Thyroid gland (tissue), 4 donors: ENCODE results near the gene ALG5. TPM values are rescaled to one million over a fixed set of nuclear protein-coding genes. Genes with fewer than 3 reads are reported as not detected.

Source experiments
- DNase-seq, 2 donors: peaks; one replicate each; pipeline ENCODE4 v3.0.0-alpha.2; 2019
- H3K27ac ChIP-seq, 3 donors: fragments of 200-600 bp; sonication (generic); 1 replicate in 2 of 3; 2 replicates in 1 of 3; pipeline ENCODE4 v1.5.1; 2016 to 2019; ENCODE audit warnings: mild to moderate bottlenecking in 1 of 3, moderate library complexity in 1 of 3
- H3K27me3 ChIP-seq: fragments of 200-600 bp; sonication (generic); one replicate; pipeline ENCODE4 v1.5.1; 2019
- H3K36me3 ChIP-seq, 2 donors: fragments of 200-600 bp; sonication (generic); one replicate each; pipeline ENCODE4 v1.5.1; 2016 to 2019
- H3K4me1 ChIP-seq, 2 donors: fragments of 200-600 bp; sonication (generic); one replicate each; pipeline ENCODE4 v1.5.1; 2017 to 2019
- H3K4me3 ChIP-seq, 3 donors: fragments of 200-600 bp; sonication (generic); replicated peaks in 1 of 3; 1 replicate in 2 of 3; 2 replicates in 1 of 3; pipeline ENCODE4 v1.5.1; 2016; ENCODE audit warnings: mild to moderate bottlenecking in 1 of 3
- H3K9me3 ChIP-seq: fragments of 200-600 bp; sonication (generic); one replicate; pipeline ENCODE4 v1.5.1; 2017
- CTCF ChIP-seq, 6 experiments: fragments of 200-600 bp in 3 of 6; fragments of 450-650 bp in 3 of 6; sonication (generic) in 3 of 6; IDR thresholded peaks; one replicate each; pipeline ENCODE4 v1.5.1; 2016 to 2019; ENCODE audit warnings: antibody characterized with exemption in 6 of 6, mild to moderate bottlenecking in 2 of 6, inconsistent platforms in 1 of 6, moderate library complexity in 1 of 6
- POLR2A ChIP-seq, 2 donors: fragments of 450-650 bp; IDR thresholded peaks; one replicate each; pipeline ENCODE4 v1.6.1; 2017; ENCODE audit warnings: antibody characterized with exemption in 2 of 2, mild to moderate bottlenecking in 2 of 2, moderate library complexity in 1 of 2
- WGBS, 2 donors: methylation state at CpG; one replicate each; pipeline ENCODE4 v1.1.5; 2017; 5-methylcytosine and 5-hydroxymethylcytosine counted together
- intact Hi-C: fragments of 100-400 bp; cut with DNase I; formaldehyde crosslinking; loops from one replicate; pipeline ENCODE4 v1.15.1; 2023
- total RNA-seq, 4 donors: library from RNA; depleted of rRNA; stranded (reverse); fragments of >200 nt; gene quantifications; one replicate each; pipeline ENCODE4 v1.2.3, GENCODE V29; 2016

ALG5 gene
- total RNA-seq, 4 donors from 2014 or later = 41.4 to 74.1 (median 70.0) TPM

GRCh38 chr13:36924001-36924400 is 75.1 kb downstream of the ALG5 start:
- no peak for TF ChIP-seq CTCF (IDR thresholded peaks at IDR 0.05)
- TF ChIP-seq POLR2A (IDR thresholded peaks at IDR 0.05) = no peak
- Histone ChIP-seq H3K4me3 (no peak overlapping the region), H3K27ac (no peak overlapping the region), H3K4me1 (peaks cover 0 to 10% of the 10 kb centered on the region in 2 donors), H3K27me3 (no peaks in the 10 kb centered on the region), H3K36me3 (no peaks in the 10 kb centered on the region), H3K9me3 (no peaks in the 10 kb centered on the region)
- intact Hi-C loops = no loop called here
- 80 to 82% methylated on average over 3 of the region's 3 CpGs for WGBS, 2 donors
- DNase-seq = no peak

- Histone ChIP-seq H3K27ac (no peak overlapping the region), H3K4me3 (no peak overlapping the region), H3K36me3 (no peaks in the 10 kb centered on the region), H3K4me1 (peaks cover 12 to 18% of the 10 kb centered on the region in 2 donors), H3K9me3 (no peaks in the 10 kb centered on the region), H3K27me3 (no peaks in the 10 kb centered on the region)
- WGBS, 2 donors = 81 to 92% methylated on average over 10 of the region's 10 CpGs
- intact Hi-C loops = no loop called here
- no peak for TF ChIP-seq CTCF (IDR thresholded peaks at IDR 0.05)
- no peak for TF ChIP-seq POLR2A (IDR thresholded peaks at IDR 0.05)
- no peak for DNase-seq
Measured at GRCh38 chr13:36921631-36922301, 77.4 kb downstream of the ALG5 start.

GRCh38 chr13:36920616-36921185 is 78.4 kb downstream of the ALG5 start:
- intact Hi-C loops = no loop called here
- H3K27ac ChIP-seq = peak overlapping the region; percentile 52 to 81 (median 75)
- no peaks in the 10 kb centered on the region for H3K36me3 ChIP-seq
- peak; percentile 44 to 47 for DNase-seq
- no peaks in the 10 kb centered on the region for H3K27me3 ChIP-seq
- TF ChIP-seq CTCF (IDR thresholded peaks at IDR 0.05) (no peak), POLR2A (IDR thresholded peaks at IDR 0.05) (peak in 1 of 2 donors; percentile 8)
- H3K9me3 ChIP-seq = no peaks in the 10 kb centered on the region
- H3K4me3 ChIP-seq = peak overlapping the region in 1 of 3 donors; percentile 70
- WGBS, 2 donors = 45 to 46% methylated on average over 9 of the region's 9 CpGs
- H3K4me1 ChIP-seq = peaks cover 14 to 23% of the 10 kb centered on the region in 2 donors

- H3K4me3 ChIP-seq = peak within 1 kb of the TSS; percentile 4 to 70 (median 22)
- peak within 1 kb of the TSS; percentile 90 to 94 (median 93) for H3K27ac ChIP-seq
- no peaks in the 10 kb centered on the region for H3K27me3 ChIP-seq
- H3K36me3 ChIP-seq = no peaks in the 10 kb centered on the region
- H3K4me1 ChIP-seq = peaks cover 14 to 28% of the 10 kb centered on the region in 2 donors
- H3K9me3 ChIP-seq = no peaks in the 10 kb centered on the region
- DNase-seq = peak; percentile 91 to 94
- 0 to 2% methylated on average over 9 to 34 of the region's 104 CpGs for WGBS, 2 donors
- intact Hi-C loops = no loop called here
- peak in 1 of 2 donors; percentile 85 for TF ChIP-seq POLR2A (IDR thresholded peaks at IDR 0.05)
- no peak for TF ChIP-seq CTCF (IDR thresholded peaks at IDR 0.05)
Measured at GRCh38 chr13:36919833-36920615, 79.1 kb downstream of the ALG5 start, which contains the start of gene SMAD9. SMAD9 (minus strand) TSS chr13:36920238; CDS start chr13:36879689, 40,549 bp downstream.
